B cell (primary cell): ENCODE results near the gene GPR137B. TPM values are rescaled to one million over a fixed set of nuclear protein-coding genes. Genes with fewer than 3 reads are reported as not detected.

ENCODE experiments used
- ATAC-seq: fragments of 200-7000 bp; cut with Tn5 transposase; one replicate; pipeline ENCODE4 v1.10.0; 2021; ENCODE audit warnings: low read depth, mild to moderate bottlenecking, moderate number of reproducible peaks, moderate library complexity
- CTCF ChIA-PET: fragments of 350-600 bp; sonication (Branson Sonifier 250); formaldehyde crosslinking; loops from one replicate; lab custom pipeline; 2021; ENCODE audit warnings: antibody characterized with exemption, inconsistent platforms; lab: Charles Lee
- POLR2A ChIA-PET: fragments of 350-600 bp; sonication (Branson Sonifier 250); formaldehyde crosslinking; loops from one replicate; lab custom pipeline; 2021; ENCODE audit warnings: antibody characterized with exemption; lab: Charles Lee
- DNase-seq: peaks from one replicate; pipeline ENCODE4 v3.0.0; 2013
- H2AFZ ChIP-seq: 2 replicates; pipeline ENCODE4 v1.6.1; 2012; ENCODE audit warnings: mild to moderate bottlenecking, low read depth, low read length; ENCODE audit not compliant: insufficient read depth, poor library complexity, severe bottlenecking
- H3K27ac ChIP-seq, 2 donors: 1 replicate in 1 of 2; 2 replicates in 1 of 2; pipeline ENCODE4 v1.5.1; 2012 to 2013; ENCODE audit warnings: low read length in 2 of 2, mild to moderate bottlenecking in 2 of 2, moderate library complexity in 1 of 2
- H3K27me3 ChIP-seq, 4 experiments: fragments of 200-600 bp in 1 of 4; sonication (generic) in 1 of 4; replicated peaks in 1 of 4; 1 replicate in 2 of 4; 2 replicates in 2 of 4; pipeline versions ENCODE4 v1.6.1 to v1.7.0; 2013 to 2016; ENCODE audit warnings: low read length in 3 of 4, mild to moderate bottlenecking in 2 of 4, mixed read lengths in 1 of 4, moderate library complexity in 1 of 4; ENCODE audit not compliant: insufficient read depth in 4 of 4, control insufficient read depth in 3 of 4; ENCODE audit errors: control extremely low read depth in 1 of 4
- H3K36me3 ChIP-seq, 2 experiments: replicated peaks in 1 of 2; 1 replicate in 1 of 2; 2 replicates in 1 of 2; pipeline versions ENCODE4 v1.6.1 to v1.7.1; 2013; ENCODE audit warnings: low read length in 1 of 2; ENCODE audit not compliant: insufficient read depth in 2 of 2, control insufficient read depth in 1 of 2; ENCODE audit errors: control extremely low read depth in 1 of 2, extremely low read depth in 1 of 2
- H3K4me1 ChIP-seq, 2 donors: fragments of 200-600 bp in 1 of 2; sonication (generic) in 1 of 2; 1 replicate in 1 of 2; 2 replicates in 1 of 2; pipeline versions ENCODE4 v1.5.1 to v1.6.1; 2013 to 2017; ENCODE audit warnings: low read length in 2 of 2; ENCODE audit not compliant: control insufficient read depth in 2 of 2, insufficient read depth in 2 of 2
- H3K4me2 ChIP-seq: replicated peaks from 2 replicates; pipeline ENCODE3; 2012; ENCODE audit warnings: mild to moderate bottlenecking, low read depth, low read length; ENCODE audit not compliant: poor library complexity, severe bottlenecking
- H3K4me3 ChIP-seq, 5 experiments: fragments of 200-600 bp in 1 of 5; sonication (generic) in 1 of 5; 1 replicate in 3 of 5; 2 replicates in 2 of 5; pipeline versions ENCODE4 v1.5.1 to v1.7.0; 2011 to 2016; ENCODE audit warnings: low read length in 4 of 5, mild to moderate bottlenecking in 4 of 5, low read depth in 2 of 5, control low read depth in 1 of 5, moderate library complexity in 1 of 5; ENCODE audit not compliant: insufficient read depth in 1 of 5; ENCODE audit errors: control extremely low read depth in 1 of 5, extremely low read depth in 1 of 5
- H3K79me2 ChIP-seq: fragments of 200-600 bp; sonication (generic); one replicate; pipeline ENCODE4 v1.6.0; 2016; ENCODE audit warnings: low read length; ENCODE audit not compliant: control insufficient read depth, insufficient read depth
- H3K9ac ChIP-seq: fragments of 200-600 bp; sonication (generic); 2 replicates; pipeline ENCODE4 v1.6.1; 2017; ENCODE audit warnings: mild to moderate bottlenecking, low read length, moderate library complexity
- H3K9me3 ChIP-seq, 3 donors: one replicate each; pipeline versions ENCODE4 v1.6.1 to v1.7.1; 2013; ENCODE audit warnings: low read length in 2 of 3; ENCODE audit not compliant: control insufficient read depth in 2 of 3, insufficient read depth in 1 of 3; ENCODE audit errors: control extremely low read depth in 1 of 3
- H4K20me1 ChIP-seq: 2 replicates; pipeline ENCODE4 v1.6.0; 2012; ENCODE audit warnings: mild to moderate bottlenecking, low read length; ENCODE audit not compliant: insufficient read depth, control insufficient read depth, poor library complexity, severe bottlenecking
- H3K27ac Mint-ChIP-seq: one replicate; pipeline ENCODE4 v1.8.0; 2021; ENCODE audit warnings: mixed read lengths
- H3K27me3 Mint-ChIP-seq: one replicate; pipeline ENCODE4 v1.8.0; 2021; ENCODE audit warnings: mixed read lengths
- H3K4me1 Mint-ChIP-seq: one replicate; pipeline ENCODE4 v1.8.0; 2021; ENCODE audit warnings: mixed read lengths
- H3K4me3 Mint-ChIP-seq: one replicate; pipeline ENCODE4 v1.8.0; 2021; ENCODE audit warnings: mixed read lengths
- H3K9me3 Mint-ChIP-seq: one replicate; pipeline ENCODE4 v1.8.0; 2022; ENCODE audit warnings: mixed read lengths; ENCODE audit not compliant: insufficient read depth
- CTCF ChIP-seq: fragments of 200-600 bp; IDR thresholded peaks from one replicate; pipeline ENCODE4 v1.8.0; 2022; ENCODE audit warnings: antibody characterized with exemption, mild to moderate bottlenecking
- EZH2 ChIP-seq: IDR thresholded peaks from 2 replicates; pipeline ENCODE4 v1.6.1; 2012; ENCODE audit warnings: borderline replicate concordance, low read depth, mild to moderate bottlenecking, moderate library complexity, low read length; ENCODE audit not compliant: insufficient read depth, poor library complexity, severe bottlenecking
- WGBS: methylation state at CpG from one replicate; pipeline ENCODE4 v1.1.5; 2013; ENCODE audit warnings: missing lambda C conversion rate; ENCODE audit not compliant: insufficient coverage; 5-methylcytosine and 5-hydroxymethylcytosine counted together
- intact Hi-C: fragments of 100-400 bp; cut with micrococcal nuclease; formaldehyde crosslinking; loops from one replicate; pipeline ENCODE4 v1.10.0; 2022
- polyA plus RNA-seq: library from polyadenylated mRNA; depleted of rRNA; stranded (reverse); fragments of >200 nt; gene quantifications from 2 replicates; pipeline ENCODE4 v1.2.3, GENCODE V29; 2012
- total RNA-seq, 2 donors: library from RNA; stranded (reverse); fragments of 120-200 nt in 1 of 2; gene quantifications; 1 replicate in 1 of 2; 2 replicates in 1 of 2; pipeline versions ENCODE4 v1.2.3 to v1.2.4, GENCODE V29; 2013 to 2022

Gene GPR137B
- total and polyA plus RNA-seq, 2 donors (not counting 1 experiment from before 2014, with no cell fraction given): 1.5 to 11.8 TPM

GRCh38 chr1:236150311-236150955, 8.1 kb downstream of the GPR137B start:
- Histone ChIP-seq H3K4me1 (no peaks in the 10 kb centered on the region), H3K9me3 (peaks cover 0 to 23% (median 0%) of the 10 kb centered on the region in 3 donors), H4K20me1 (no peaks in the 10 kb centered on the region), H3K4me3 (no peak overlapping the region), H3K27ac (no peak overlapping the region), H3K79me2 (peaks cover 47% of the 10 kb centered on the region), H3K4me2 (no peak overlapping the region), H3K27me3 (peaks cover 0 to 18% (median 8%) of the 10 kb centered on the region in 4 experiments), H3K36me3 (peaks cover 0 to 2% of the 10 kb centered on the region in 2 experiments), H2AFZ (no peak overlapping the region), H3K9ac (no peak overlapping the region)
- ChIA-PET CTCF (no interaction called here), POLR2A (no interaction called here)
- Mint-ChIP-seq H3K27me3 (peaks cover 29% of the 10 kb centered on the region), H3K4me1 (peaks cover 7% of the 10 kb centered on the region), H3K27ac (no peak overlapping the region), H3K4me3 (no peak overlapping the region), H3K9me3 (no peaks in the 10 kb centered on the region)
- WGBS: 88% methylated on average over 18 of the region's 19 CpGs
- DNase-seq: no peak
- TF ChIP-seq EZH2: no peak
- no peak for TF ChIP-seq CTCF
- intact Hi-C loops: no loop called here
- no peak for ATAC-seq

- Histone ChIP-seq H3K27me3 (peaks cover 0 to 23% (median 9%) of the 10 kb centered on the region in 4 experiments), H3K27ac (no peak overlapping the region), H3K4me3 (no peak overlapping the region), H2AFZ (no peak overlapping the region), H3K36me3 (peaks cover 0 to 2% of the 10 kb centered on the region in 2 experiments), H4K20me1 (no peaks in the 10 kb centered on the region), H3K79me2 (peaks cover 42% of the 10 kb centered on the region), H3K4me1 (peaks cover under 1 to 4% of the 10 kb centered on the region in 2 donors), H3K9ac (no peak overlapping the region), H3K9me3 (peaks cover 0 to 29% (median 0%) of the 10 kb centered on the region in 3 donors), H3K4me2 (no peak overlapping the region)
- no peak for TF ChIP-seq CTCF
- TF ChIP-seq EZH2: no peak
- H3K9me3 Mint-ChIP-seq: no peaks in the 10 kb centered on the region
- 97% methylated on average over 4 of the region's 5 CpGs for WGBS
- H3K4me1 Mint-ChIP-seq: peaks cover 12% of the 10 kb centered on the region
- peaks cover 31% of the 10 kb centered on the region for H3K27me3 Mint-ChIP-seq
- ATAC-seq (no peak), DNase-seq (no peak)
- ChIA-PET CTCF (no interaction called here), POLR2A (interaction anchor here (0.7 kb wide), 1 partner anchor 644 kb away, joined by 4 read pairs; the partner anchor contains the start of gene MTR)
- no peak overlapping the region for H3K4me3 Mint-ChIP-seq
- H3K27ac Mint-ChIP-seq: no peak overlapping the region
- intact Hi-C loops: no loop called here
Observed at GRCh38 chr1:236150986-236151385, 8.6 kb downstream of the GPR137B start.
